Spinal cord (tissue), 10 donors: ENCODE data around the gene POU5F2. TPM values are rescaled to one million over a fixed set of nuclear protein-coding genes. Genes with fewer than 3 reads are reported as not detected.

ENCODE experiments used
- DNase-seq, 6 donors: peaks; one replicate each; pipeline versions ENCODE4 v3.0.0 to v3.0.0-alpha.2; 2013 to 2015; ENCODE audit warnings: low spot score in 6 of 6, low read depth in 4 of 6
- H3K27ac ChIP-seq: one replicate; pipeline ENCODE4 v1.5.1; 2013; ENCODE audit warnings: low read depth, low read length, control low read depth
- H3K27me3 ChIP-seq: one replicate; pipeline ENCODE4 v1.6.1; 2013; ENCODE audit warnings: low read length; ENCODE audit not compliant: control insufficient read depth, insufficient read depth
- H3K36me3 ChIP-seq: one replicate; pipeline ENCODE4 v1.6.1; 2013; ENCODE audit warnings: low read length; ENCODE audit not compliant: control insufficient read depth, insufficient read depth
- H3K4me1 ChIP-seq: one replicate; pipeline ENCODE4 v1.6.1; 2013; ENCODE audit warnings: low read length; ENCODE audit not compliant: control insufficient read depth, insufficient read depth
- H3K4me3 ChIP-seq: one replicate; pipeline ENCODE4 v1.5.1; 2013; ENCODE audit warnings: low read depth, low read length, control low read depth
- H3K9me3 ChIP-seq: one replicate; pipeline ENCODE4 v1.6.1; 2013; ENCODE audit warnings: low read length; ENCODE audit not compliant: control insufficient read depth, insufficient read depth
- WGBS: methylation state at CpG from one replicate; pipeline ENCODE4 v1.1.5; 2013; ENCODE audit warnings: missing lambda C conversion rate; ENCODE audit not compliant: insufficient coverage; 5-methylcytosine and 5-hydroxymethylcytosine counted together
- polyA plus RNA-seq, 2 donors: library from polyadenylated mRNA; unstranded; fragments of 120-200 nt; gene quantifications; one replicate each; pipeline ENCODE4 v1.2.1, GENCODE V29; 2013; ENCODE audit not compliant: insufficient read length in 2 of 2
- total RNA-seq, 2 donors: library from RNA; depleted of rRNA in 1 of 2; stranded (reverse); fragments of 120-200 nt in 1 of 2; fragments of >200 nt in 1 of 2; gene quantifications; one replicate each; pipeline versions ENCODE4 v1.2.3 to v1.2.4, GENCODE V29; 2013 to 2014
- donor health status: healthy.

Gene POU5F2
- total and polyA plus RNA-seq, 4 donors = 0.03 to 4.1 (median 0.80) TPM

- no CpG with 5 or more reads among the region's 1 CpG for WGBS
- no peaks in the 10 kb centered on the region for H3K4me1 ChIP-seq
- no peak for DNase-seq
- H3K4me3 ChIP-seq = no peak overlapping the region
- H3K27me3 ChIP-seq = no peaks in the 10 kb centered on the region
- no peaks in the 10 kb centered on the region for H3K9me3 ChIP-seq
- no peaks in the 10 kb centered on the region for H3K36me3 ChIP-seq
- H3K27ac ChIP-seq = no peak overlapping the region
Measured at GRCh38 chr5:93721511-93721910, 19.9 kb downstream of the POU5F2 start.

DNA sequence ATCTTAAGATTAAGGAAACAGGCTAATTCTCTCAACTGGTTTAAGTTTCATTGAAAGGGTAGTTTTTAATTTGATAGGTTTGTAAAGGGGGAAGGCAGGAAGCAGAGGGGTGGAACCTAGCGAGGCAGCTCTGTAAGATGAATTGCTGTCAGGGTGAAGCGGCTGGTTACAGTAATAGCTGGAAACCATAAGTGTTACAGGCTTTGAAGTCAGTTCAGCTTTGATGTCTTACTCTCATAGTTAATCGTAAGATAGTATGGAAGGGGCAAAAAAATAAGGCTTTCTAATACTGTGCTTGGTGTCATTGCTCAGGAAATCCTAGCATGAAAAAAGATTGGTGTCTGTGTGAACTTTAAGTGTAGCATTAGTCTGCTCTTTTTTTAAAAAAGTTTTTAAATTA, 20.3 kb downstream of the POU5F2 start:
- no peak overlapping the region for H3K4me3 ChIP-seq
- H3K4me1 ChIP-seq = no peaks in the 10 kb centered on the region
- no peak for DNase-seq
- H3K27ac ChIP-seq = no peak overlapping the region
- 75% methylated on average over 3 of the region's 3 CpGs for WGBS
- no peaks in the 10 kb centered on the region for H3K27me3 ChIP-seq
- H3K9me3 ChIP-seq = no peaks in the 10 kb centered on the region
- H3K36me3 ChIP-seq = no peaks in the 10 kb centered on the region

DNA sequence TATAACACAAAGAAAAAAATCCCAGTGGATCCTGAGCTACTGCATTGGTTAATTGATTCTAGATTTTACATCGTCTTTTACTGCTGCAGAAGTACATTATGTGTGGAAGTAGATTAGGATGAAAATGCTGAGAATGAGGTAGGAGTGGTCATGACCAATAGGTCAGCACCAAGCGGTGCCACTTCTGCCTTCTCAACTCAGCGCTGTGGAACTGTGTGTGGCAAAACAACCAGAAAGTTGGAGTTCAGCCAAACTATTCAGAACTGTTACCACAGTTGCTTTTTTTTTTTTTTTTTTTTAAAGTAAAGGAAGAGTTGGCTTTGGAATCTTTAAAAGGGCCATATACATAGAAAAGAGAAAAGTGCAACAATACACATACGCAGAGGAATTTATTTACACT, 24.2 kb downstream of the POU5F2 start:
- Histone ChIP-seq H3K27ac (no peak overlapping the region), H3K27me3 (no peaks in the 10 kb centered on the region), H3K36me3 (no peaks in the 10 kb centered on the region), H3K4me3 (no peak overlapping the region), H3K4me1 (no peaks in the 10 kb centered on the region), H3K9me3 (peaks cover 4% of the 10 kb centered on the region)
- WGBS = 61% methylated on average over 3 of the region's 4 CpGs
- peak in 4 of 6 donors; percentile 7 to 58 (median 42) for DNase-seq

DNA sequence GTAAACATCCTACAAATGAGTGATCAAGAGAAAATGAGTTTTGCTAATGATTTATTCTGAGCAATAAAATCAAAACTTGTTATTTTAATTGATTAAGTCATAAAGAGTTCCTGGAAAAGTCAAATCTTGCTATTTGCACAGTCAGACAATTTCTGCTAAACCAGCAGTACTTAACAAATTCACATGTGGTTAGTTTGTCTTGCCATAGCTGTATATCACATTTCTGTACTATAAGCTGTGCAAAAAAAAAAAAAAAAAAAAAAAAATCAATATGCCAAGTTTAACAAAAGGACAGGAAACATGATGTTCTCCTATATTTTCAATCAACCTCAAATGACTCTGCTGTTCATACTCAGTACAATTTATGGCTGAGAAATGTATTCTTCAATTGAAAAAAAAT, 24.9 kb downstream of the POU5F2 start:
- Histone ChIP-seq H3K4me3 (no peak overlapping the region), H3K9me3 (peaks cover 4% of the 10 kb centered on the region), H3K4me1 (no peaks in the 10 kb centered on the region), H3K27me3 (no peaks in the 10 kb centered on the region), H3K27ac (no peak overlapping the region), H3K36me3 (no peaks in the 10 kb centered on the region)
- no peak for DNase-seq

DNA sequence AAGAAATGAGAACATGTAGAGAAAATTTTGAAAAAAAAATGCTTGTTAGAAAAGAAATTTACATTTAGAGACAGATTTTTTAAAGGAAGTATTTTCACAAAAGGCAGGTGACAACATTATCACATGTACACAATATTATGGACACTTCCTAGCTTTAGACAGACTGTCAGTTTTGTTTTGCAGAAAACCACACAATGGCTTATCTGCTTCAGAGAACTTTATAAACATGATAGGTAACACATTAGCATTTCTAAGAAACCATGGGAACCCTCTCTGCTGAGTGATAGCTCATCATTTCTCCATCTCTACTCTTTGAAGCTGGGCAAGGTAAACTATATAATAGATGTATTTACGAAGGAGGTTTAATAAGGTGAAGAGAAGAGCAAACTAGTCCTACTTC, 25.6 kb downstream of the POU5F2 start:
- WGBS = no CpG with 5 or more reads among the region's 1 CpG
- no peak overlapping the region for H3K27ac ChIP-seq
- no peaks in the 10 kb centered on the region for H3K27me3 ChIP-seq
- DNase-seq = no peak
- no peaks in the 10 kb centered on the region for H3K4me1 ChIP-seq
- H3K36me3 ChIP-seq = no peaks in the 10 kb centered on the region
- H3K9me3 ChIP-seq = peaks cover 4% of the 10 kb centered on the region
- H3K4me3 ChIP-seq = no peak overlapping the region

DNA sequence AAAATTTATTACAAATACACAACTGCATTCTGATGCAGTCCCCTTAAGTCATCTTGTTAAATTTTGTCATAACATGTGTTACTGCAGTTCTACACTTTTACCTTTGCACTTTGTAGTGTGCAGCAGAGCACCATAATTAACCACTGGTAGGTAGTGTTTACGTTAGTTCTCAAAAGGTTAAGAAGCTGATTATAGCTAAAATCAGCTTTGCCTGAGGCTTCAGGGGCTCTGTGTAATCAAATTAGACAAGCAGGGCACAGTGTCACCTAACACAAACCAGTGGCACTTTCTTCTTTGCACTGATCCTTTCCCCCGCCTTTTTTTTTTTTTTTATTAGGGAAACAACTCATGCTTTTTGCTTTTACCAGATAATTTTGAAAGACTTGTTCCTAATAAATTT, 26.1 kb downstream of the POU5F2 start:
- no peak for DNase-seq
- no peaks in the 10 kb centered on the region for H3K27me3 ChIP-seq
- no peaks in the 10 kb centered on the region for H3K36me3 ChIP-seq
- no CpG with 5 or more reads among the region's 2 CpGs for WGBS
- H3K4me1 ChIP-seq = no peaks in the 10 kb centered on the region
- no peak overlapping the region for H3K4me3 ChIP-seq
- H3K27ac ChIP-seq = no peak overlapping the region
- H3K9me3 ChIP-seq = peaks cover 4% of the 10 kb centered on the region

DNA sequence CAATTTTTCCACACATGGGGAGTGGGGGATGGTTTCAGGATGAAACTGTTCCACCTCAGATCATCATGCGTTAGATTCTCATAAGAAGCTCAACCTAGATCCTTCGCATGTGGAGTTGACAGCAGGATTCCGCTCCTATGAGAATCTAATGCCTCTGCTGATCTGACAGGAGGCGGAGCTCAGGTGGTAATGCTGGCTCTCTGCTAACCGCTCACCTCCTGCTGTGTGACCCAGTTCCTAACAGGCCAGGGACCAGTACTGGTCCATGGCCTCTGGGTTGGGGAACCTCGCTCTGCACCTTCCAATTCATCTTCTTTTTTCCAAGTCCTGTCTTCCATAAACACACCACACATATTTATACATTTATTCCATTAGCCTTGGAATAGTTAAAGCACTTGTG, 33.0 kb downstream of the POU5F2 start:
- Histone ChIP-seq H3K27ac (no peak overlapping the region), H3K27me3 (no peaks in the 10 kb centered on the region), H3K36me3 (no peaks in the 10 kb centered on the region), H3K4me1 (no peaks in the 10 kb centered on the region), H3K4me3 (no peak overlapping the region), H3K9me3 (peaks cover 4% of the 10 kb centered on the region)
- DNase-seq = no peak
- WGBS = 97% methylated on average over 5 of the region's 6 CpGs

- no peak for DNase-seq
- no peaks in the 10 kb centered on the region for H3K9me3 ChIP-seq
- WGBS = no CpG with 5 or more reads among the region's 1 CpG
- H3K27ac ChIP-seq = no peak overlapping the region
- no peaks in the 10 kb centered on the region for H3K27me3 ChIP-seq
- H3K4me1 ChIP-seq = no peaks in the 10 kb centered on the region
- no peaks in the 10 kb centered on the region for H3K36me3 ChIP-seq
- no peak overlapping the region for H3K4me3 ChIP-seq
Measured at GRCh38 chr5:93705896-93706295, 35.5 kb downstream of the POU5F2 start.

- H3K27me3 ChIP-seq = no peaks in the 10 kb centered on the region
- no peak overlapping the region for H3K27ac ChIP-seq
- no peaks in the 10 kb centered on the region for H3K36me3 ChIP-seq
- DNase-seq = peak in 1 of 6 donors; percentile 38
- H3K4me3 ChIP-seq = no peak overlapping the region
- H3K4me1 ChIP-seq = no peaks in the 10 kb centered on the region
- no peaks in the 10 kb centered on the region for H3K9me3 ChIP-seq
Measured at GRCh38 chr5:93704996-93705395, 36.4 kb downstream of the POU5F2 start.

DNA sequence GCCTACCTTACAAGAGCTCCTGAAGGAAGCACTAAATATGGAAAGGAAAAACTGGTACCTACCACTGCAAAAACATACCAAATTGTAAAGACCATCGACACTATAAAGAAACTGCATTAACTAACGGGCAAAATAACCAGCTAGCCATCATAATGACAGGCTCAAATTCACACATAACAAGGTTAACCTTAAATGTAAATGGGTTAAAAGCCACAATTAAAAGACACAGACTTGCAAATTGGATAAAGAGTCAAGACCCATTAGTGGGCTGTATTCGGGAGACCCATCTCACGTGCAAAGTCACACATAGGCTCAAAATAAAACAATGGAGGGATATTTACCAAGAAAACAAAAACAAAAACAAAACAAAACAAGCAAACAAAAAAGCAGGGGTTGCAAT, 49.4 kb downstream of the POU5F2 start:
- Histone ChIP-seq H3K9me3 (peaks cover 2% of the 10 kb centered on the region), H3K27ac (no peak overlapping the region), H3K36me3 (no peaks in the 10 kb centered on the region), H3K27me3 (no peaks in the 10 kb centered on the region), H3K4me3 (no peak overlapping the region), H3K4me1 (no peaks in the 10 kb centered on the region)
- 100% methylated on average over 2 of the region's 4 CpGs for WGBS
- no peak for DNase-seq
